Ishikawa (cell line): ENCODE measurements around the gene EML6.

Experiments
- CEBPB ChIP-seq: IDR thresholded peaks from 2 replicates; pipeline ENCODE4 v1.6.1; 2012
- CREB1 ChIP-seq: IDR thresholded peaks from 2 replicates; pipeline ENCODE4 v1.6.1; 2012; ENCODE audit warnings: low read depth
- EP300 ChIP-seq: IDR thresholded peaks from 2 replicates; pipeline ENCODE4 v1.6.1; 2012; ENCODE audit warnings: borderline replicate concordance
- FOXM1 ChIP-seq: IDR thresholded peaks from 2 replicates; pipeline ENCODE4 v1.6.1; 2012; ENCODE audit warnings: low read depth, borderline replicate concordance
- RAD21 ChIP-seq: IDR thresholded peaks from 2 replicates; pipeline ENCODE4 v1.6.1; 2012; ENCODE audit warnings: low read depth
- TAF1 ChIP-seq: IDR thresholded peaks from 2 replicates; pipeline ENCODE4 v1.6.1; 2012; ENCODE audit warnings: low read depth, mild to moderate bottlenecking
- TF ChIP-seq, protein P1 (sequence below): IDR thresholded peaks from 2 replicates; pipeline ENCODE4 v1.6.1; 2012
- TF ChIP-seq, protein P2 (sequence below): IDR thresholded peaks from 2 replicates; pipeline ENCODE4 v1.6.1; 2012

DNA sequence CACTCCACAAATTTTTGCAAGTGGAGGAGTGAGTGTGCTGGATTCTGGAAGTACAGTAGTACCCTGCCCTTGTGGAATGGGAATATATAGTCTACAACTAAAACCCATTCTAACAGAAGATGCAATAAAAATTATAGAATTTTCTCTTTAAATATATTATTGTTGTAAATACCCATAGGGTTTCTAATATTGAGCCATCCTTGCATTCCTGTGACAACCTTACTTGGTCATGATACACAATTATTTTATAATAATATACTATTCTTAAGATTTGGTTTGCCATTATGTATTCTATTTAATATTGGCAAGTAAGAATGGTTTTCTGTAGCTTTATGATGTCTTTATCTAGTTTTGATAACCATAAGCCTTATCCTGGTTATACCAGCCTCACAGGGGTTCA is 52.2 kb downstream of the EML6 start:
- TF ChIP-seq, protein P1, sequence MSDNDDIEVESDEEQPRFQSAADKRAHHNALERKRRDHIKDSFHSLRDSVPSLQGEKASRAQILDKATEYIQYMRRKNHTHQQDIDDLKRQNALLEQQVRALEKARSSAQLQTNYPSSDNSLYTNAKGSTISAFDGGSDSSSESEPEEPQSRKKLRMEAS = no peak
- no peak for TF ChIP-seq FOXM1
- TF ChIP-seq EP300 = no peak
- no peak for TF ChIP-seq TAF1
- no peak for TF ChIP-seq CREB1
- no peak for TF ChIP-seq CEBPB
- no peak for TF ChIP-seq RAD21
- TF ChIP-seq, protein P2, sequence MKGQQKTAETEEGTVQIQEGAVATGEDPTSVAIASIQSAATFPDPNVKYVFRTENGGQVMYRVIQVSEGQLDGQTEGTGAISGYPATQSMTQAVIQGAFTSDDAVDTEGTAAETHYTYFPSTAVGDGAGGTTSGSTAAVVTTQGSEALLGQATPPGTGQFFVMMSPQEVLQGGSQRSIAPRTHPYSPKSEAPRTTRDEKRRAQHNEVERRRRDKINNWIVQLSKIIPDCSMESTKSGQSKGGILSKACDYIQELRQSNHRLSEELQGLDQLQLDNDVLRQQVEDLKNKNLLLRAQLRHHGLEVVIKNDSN = no peak
